HepG2 (cell line): ENCODE results near the gene CLIC1. TPM values are rescaled to one million over a fixed set of nuclear protein-coding genes. Genes with fewer than 3 reads are reported as not detected.

Source experiments
- ATM ChIP-seq: fragments of 450-650 bp; IDR thresholded peaks from 2 replicates; pipeline ENCODE4 v1.7.1; 2017; ENCODE audit warnings: mild to moderate bottlenecking, borderline replicate concordance
- CEBPB ChIP-seq: IDR thresholded peaks from 2 replicates; pipeline ENCODE4 v1.6.1; 2011; ENCODE audit warnings: low read depth, low read length, improper control_type of control experiment, borderline replicate concordance
- CEBPG ChIP-seq: IDR thresholded peaks from 2 replicates; pipeline ENCODE4 v1.6.1; 2016
- ELF3 ChIP-seq: IDR thresholded peaks from 2 replicates; pipeline ENCODE4 v1.6.1; 2016; ENCODE audit warnings: missing genetic modification reagents, missing compliant biosample characterization
- ETV6 ChIP-seq: sonication (generic); formaldehyde crosslinking; conservative IDR thresholded peaks from 2 replicates; pipeline ENCODE4 v1.4.0; 2020; ENCODE audit warnings: missing genetic modification reagents
- GATA4 ChIP-seq: sonication (generic); IDR thresholded peaks from 2 replicates; pipeline ENCODE4 v1.6.1; 2016; ENCODE audit warnings: antibody characterized with exemption, low read depth, borderline replicate concordance
- GRHL1 ChIP-seq: sonication (generic); formaldehyde crosslinking; conservative IDR thresholded peaks from 2 replicates; pipeline ENCODE4 v1.8.0; 2022; ENCODE audit warnings: missing genetic modification reagents
- GTF2F1 ChIP-seq: fragments of 150-350 bp; IDR thresholded peaks from 2 replicates; pipeline ENCODE4 v1.6.1; 2014; ENCODE audit warnings: low read length
- HDAC2 ChIP-seq: sonication (generic); formaldehyde crosslinking; IDR thresholded peaks from 2 replicates; pipeline ENCODE4 v1.4.0; 2020; ENCODE audit warnings: missing genetic modification reagents
- HMGA1 ChIP-seq: sonication (generic); formaldehyde crosslinking; conservative IDR thresholded peaks from 2 replicates; pipeline ENCODE4 v1.4.0; 2020; ENCODE audit warnings: missing genetic modification reagents
- HOXA5 ChIP-seq: sonication (generic); formaldehyde crosslinking; IDR thresholded peaks from 2 replicates; pipeline ENCODE4 v1.4.0; 2020; ENCODE audit warnings: missing genetic modification reagents
- IKZF1 ChIP-seq: fragments of 450-650 bp; IDR thresholded peaks from 2 replicates; pipeline ENCODE4 v1.7.1; 2016
- MBD4 ChIP-seq: IDR thresholded peaks from 2 replicates; pipeline ENCODE4 v1.6.1; 2012; ENCODE audit warnings: low read length, inconsistent platforms, borderline replicate concordance
- MYC ChIP-seq: sonication (generic); formaldehyde crosslinking; IDR thresholded peaks from 2 replicates; pipeline ENCODE4 v1.9.0; 2021; ENCODE audit warnings: missing genetic modification reagents, borderline replicate concordance
- NCOA1 ChIP-seq: sonication (generic); formaldehyde crosslinking; IDR thresholded peaks from 2 replicates; pipeline ENCODE4 v1.9.0; 2021; ENCODE audit warnings: missing genetic modification reagents
- NFYC ChIP-seq: IDR thresholded peaks from 2 replicates; pipeline ENCODE4 v1.6.1; 2016; ENCODE audit warnings: missing genetic modification reagents, missing compliant biosample characterization
- NR0B2 ChIP-seq: sonication (generic); formaldehyde crosslinking; IDR thresholded peaks from 2 replicates; pipeline ENCODE4 v1.4.0; 2020; ENCODE audit warnings: mild to moderate bottlenecking, missing genetic modification reagents
- NR2F6 ChIP-seq, 2 experiments: IDR thresholded peaks; 2 replicates each; pipeline ENCODE4 v1.6.1; 2016; ENCODE audit warnings: antibody characterized with exemption in 1 of 2, mild to moderate bottlenecking in 1 of 2
- RFX1 ChIP-seq: fragments of 450-650 bp; IDR thresholded peaks from 2 replicates; pipeline ENCODE4 v1.6.1; 2017
- SMARCC2 ChIP-seq: fragments of 450-650 bp; IDR thresholded peaks from 2 replicates; pipeline ENCODE4 v1.6.1; 2017; ENCODE audit warnings: antibody characterized with exemption, mild to moderate bottlenecking
- SMYD3 ChIP-seq: sonication (generic); formaldehyde crosslinking; IDR thresholded peaks from 2 replicates; pipeline ENCODE4 v1.8.1; 2023; ENCODE audit warnings: mild to moderate bottlenecking, missing genetic modification reagents
- SP140L ChIP-seq: sonication (generic); formaldehyde crosslinking; IDR thresholded peaks from 2 replicates; pipeline ENCODE4 v1.4.0; 2020; ENCODE audit warnings: missing genetic modification reagents, borderline replicate concordance
- SRF ChIP-seq: IDR thresholded peaks from 2 replicates; pipeline ENCODE4 v1.6.1; 2011; ENCODE audit warnings: mild to moderate bottlenecking, low read depth, low read length, moderate library complexity
- STAG1 ChIP-seq: sonication (generic); formaldehyde crosslinking; IDR thresholded peaks from 2 replicates; pipeline ENCODE4 v1.4.0; 2020; ENCODE audit warnings: missing genetic modification reagents
- TSC22D2 ChIP-seq: sonication (generic); formaldehyde crosslinking; IDR thresholded peaks from 2 replicates; pipeline ENCODE4 v1.5.1; 2020; ENCODE audit warnings: missing genetic modification reagents, mild to moderate bottlenecking, borderline replicate concordance
- ZFX ChIP-seq: sonication (generic); formaldehyde crosslinking; IDR thresholded peaks from 2 replicates; pipeline ENCODE4 v1.4.0; 2020; ENCODE audit warnings: mild to moderate bottlenecking, low read depth, missing genetic modification reagents, moderate library complexity
- ZNF138 ChIP-seq: sonication (generic); formaldehyde crosslinking; IDR thresholded peaks from 2 replicates; pipeline ENCODE4 v1.5.0; 2020; ENCODE audit warnings: mild to moderate bottlenecking, low read depth, missing genetic modification reagents
- ZNF230 ChIP-seq: sonication (generic); formaldehyde crosslinking; IDR thresholded peaks from 2 replicates; pipeline ENCODE4 v1.4.0; 2020; ENCODE audit warnings: mild to moderate bottlenecking, missing genetic modification reagents
- ZNF235 ChIP-seq: sonication (generic); formaldehyde crosslinking; IDR thresholded peaks from 2 replicates; pipeline ENCODE4 v1.8.1; 2023; ENCODE audit warnings: mild to moderate bottlenecking, missing genetic modification reagents, borderline replicate concordance
- ZNF3 ChIP-seq: IDR thresholded peaks from 2 replicates; pipeline ENCODE4 v1.7.0; 2017; ENCODE audit warnings: inconsistent platforms
- ZNF432 ChIP-seq: sonication (generic); formaldehyde crosslinking; IDR thresholded peaks from 2 replicates; pipeline ENCODE4 v1.5.0; 2020; ENCODE audit warnings: missing genetic modification reagents, mild to moderate bottlenecking, borderline replicate concordance
- ZNF607 ChIP-seq: sonication (generic); formaldehyde crosslinking; IDR thresholded peaks from 2 replicates; pipeline ENCODE4 v1.5.1; 2020; ENCODE audit warnings: missing genetic modification reagents, mild to moderate bottlenecking, borderline replicate concordance
- ZNF674 ChIP-seq: sonication (generic); formaldehyde crosslinking; IDR thresholded peaks from 2 replicates; pipeline ENCODE4 v1.5.0; 2020; ENCODE audit warnings: low read depth, mild to moderate bottlenecking, missing genetic modification reagents
- ZSCAN30 ChIP-seq: sonication (generic); formaldehyde crosslinking; IDR thresholded peaks from 2 replicates; pipeline ENCODE4 v1.5.0; 2020; ENCODE audit warnings: mild to moderate bottlenecking, missing genetic modification reagents
- polyA plus RNA-seq, 8 experiments: library from polyadenylated mRNA; depleted of rRNA in 3 of 8; stranded (reverse) in 7 of 8; unstranded in 1 of 8; fragments of >200 nt; fragmentation: Illumina TruSeq in 4 of 8; extraction: Trizol in 4 of 8; gene quantifications; 2 replicates each; pipeline versions ENCODE4 v1.2.1 to v1.2.3, GENCODE V29; 2011 to 2016; ENCODE audit warnings: low read depth in 4 of 8, missing spikeins in 1 of 8, mixed read lengths in 1 of 8; ENCODE audit not compliant: insufficient read depth in 1 of 8
- total RNA-seq, 5 experiments: library from RNA; depleted of rRNA; stranded (reverse); fragments of >200 nt; fragmentation: Illumina TruSeq; extraction: Trizol; gene quantifications; 2 replicates each; pipeline ENCODE4 v1.2.3, GENCODE V29; 2016; ENCODE audit warnings: low read depth in 1 of 5

The CLIC1 gene
- total and polyA plus RNA-seq, 2 of the 13 experiments (the other 11 are each of a cell fraction or from before 2014, with no cell fraction given): 602 to 891 TPM

GRCh38 chr6:31734821-31735406, 1.4 kb downstream of the CLIC1 start (continued):
- TF ChIP-seq ATM (no peak), CEBPB (no peak), MYC (CRISPR knock-in tag) (no peak), STAG1 (CRISPR knock-in tag) (no peak), HOXA5 (CRISPR knock-in tag) (no peak), NCOA1 (CRISPR knock-in tag) (no peak), ZNF674 (no peak), NFYC (CRISPR knock-in tag) (no peak), GRHL1 (CRISPR knock-in tag) (no peak), GTF2F1 (no peak), ZNF607 (CRISPR knock-in tag) (no peak; the same call in 1 of the 2 replicates), ZNF235 (CRISPR knock-in tag) (no peak), ZNF432 (CRISPR knock-in tag) (no peak), ELF3 (CRISPR knock-in tag) (peak; percentile 45; the same call in 1 of the 2 replicates), HDAC2 (CRISPR knock-in tag) (0 out of 2 replicates have a peak, but pooled peaks have one; percentile 3), NR2F6 (IDR thresholded peaks at IDR 0.05) (no peak), NR2F6 (CRISPR knock-in tag; IDR thresholded peaks at IDR 0.05) (no peak), ZSCAN30 (CRISPR knock-in tag) (no peak), SMARCC2 (no peak), SP140L (CRISPR knock-in tag) (no peak), SRF (no peak), RFX1 (no peak), HMGA1 (CRISPR knock-in tag) (no peak), CEBPG (0 out of 2 replicates have a peak, but pooled peaks have one; percentile 2), MBD4 (no peak), NR0B2 (CRISPR knock-in tag) (no peak), TSC22D2 (no peak), ZNF3 (CRISPR knock-in tag) (no peak), IKZF1 (no peak), GATA4 (0 out of 2 replicates have a peak, but pooled peaks have one; percentile 16), ZNF230 (CRISPR knock-in tag) (no peak), SMYD3 (CRISPR knock-in tag) (no peak), ZFX (CRISPR knock-in tag) (peak; percentile 81), ZNF138 (CRISPR knock-in tag) (no peak), ETV6 (CRISPR knock-in tag) (0 out of 2 replicates have a peak, but pooled peaks have one; percentile 12)
